Hepatocyte (in vitro differentiated cells): ENCODE results near the gene FAM240A. TPM values are rescaled to one million over a fixed set of nuclear protein-coding genes. Genes with fewer than 3 reads are reported as not detected.
A peak's percentile ranks its signal among the peaks of the same experiment; 100 is the strongest.

Source experiments
- DNase-seq: peaks from one replicate; pipeline ENCODE4 v3.0.0-alpha.2; 2016; ENCODE audit warnings: low spot score
- H2AFZ ChIP-seq: fragments of 200-600 bp; sonication (generic); 2 replicates; pipeline ENCODE4 v1.6.0; 2016; ENCODE audit warnings: antibody characterized with exemption, mild to moderate bottlenecking
- H3K27ac ChIP-seq: fragments of 200-600 bp; sonication (generic); 2 replicates; pipeline ENCODE4 v1.5.1; 2016; ENCODE audit warnings: mild to moderate bottlenecking
- H3K27me3 ChIP-seq: fragments of 200-600 bp; sonication (generic); 2 replicates; pipeline ENCODE4 v1.6.1; 2016
- H3K36me3 ChIP-seq: fragments of 200-600 bp; sonication (generic); replicated peaks from 2 replicates; pipeline ENCODE4 v1.5.1; 2016; ENCODE audit warnings: low read depth; ENCODE audit not compliant: insufficient read depth
- H3K4me1 ChIP-seq: fragments of 200-600 bp; sonication (generic); 2 replicates; pipeline ENCODE4 v1.5.1; 2016; ENCODE audit warnings: mild to moderate bottlenecking, moderate library complexity; ENCODE audit not compliant: insufficient read depth
- H3K4me2 ChIP-seq: fragments of 200-600 bp; sonication (generic); 2 replicates; pipeline ENCODE4 v1.6.0; 2016
- H3K4me3 ChIP-seq: fragments of 200-600 bp; sonication (generic); 2 replicates; pipeline ENCODE4 v1.5.1; 2016; ENCODE audit warnings: mild to moderate bottlenecking
- H3K79me2 ChIP-seq: fragments of 200-600 bp; sonication (generic); 2 replicates; pipeline ENCODE4 v1.6.0; 2017; ENCODE audit warnings: mild to moderate bottlenecking
- H3K9me2 ChIP-seq: fragments of 200-600 bp; sonication (generic); replicated peaks from 2 replicates; pipeline ENCODE4 v1.6.0; 2017; ENCODE audit warnings: mild to moderate bottlenecking; ENCODE audit not compliant: insufficient read depth
- H3K9me3 ChIP-seq: fragments of 200-600 bp; sonication (generic); 2 replicates; pipeline ENCODE4 v1.5.1; 2016; ENCODE audit warnings: low read depth, mild to moderate bottlenecking
- H4K20me1 ChIP-seq: fragments of 200-600 bp; sonication (generic); 2 replicates; pipeline ENCODE4 v1.6.0; 2016; ENCODE audit warnings: mild to moderate bottlenecking; ENCODE audit not compliant: insufficient read depth, poor library complexity, severe bottlenecking
- EZH2 ChIP-seq: fragments of 200-600 bp; sonication (generic); IDR thresholded peaks from 2 replicates; pipeline ENCODE4 v1.6.1; 2016; ENCODE audit warnings: antibody characterized with exemption, mild to moderate bottlenecking, borderline replicate concordance
- EZH2phosphoT487 ChIP-seq: fragments of 200-600 bp; sonication (generic); IDR thresholded peaks from one replicate; pipeline ENCODE4 v1.6.1; 2018; ENCODE audit warnings: antibody characterized with exemption, mild to moderate bottlenecking, low read depth, moderate library complexity; ENCODE audit not compliant: unreplicated experiment, severe bottlenecking
- WGBS: methylation state at CpG from one replicate; pipeline ENCODE4 v1.1.6; 2016; ENCODE audit warnings: low lambda C conversion rate; ENCODE audit errors: missing lambda C conversion rate; 5-methylcytosine and 5-hydroxymethylcytosine counted together
- polyA plus RNA-seq: library from polyadenylated mRNA; unstranded; fragments of >200 nt; fragmentation: Nextera tagmentation; extraction: Ambion mirVana; gene quantifications from 2 replicates; pipeline ENCODE4 v1.2.1, GENCODE V29; 2016
- total RNA-seq: library from RNA; depleted of rRNA; stranded (reverse); fragments of >200 nt; gene quantifications from 2 replicates; pipeline ENCODE4 v1.2.3, GENCODE V29; 2014
- TF ChIP-seq, protein P1 (sequence below): fragments of 200-600 bp; sonication (generic); IDR thresholded peaks from 2 replicates; pipeline ENCODE4 v1.5.1; 2016; ENCODE audit warnings: antibody characterized with exemption, mild to moderate bottlenecking; ENCODE audit not compliant: poor library complexity

Gene FAM240A
- total and polyA plus RNA-seq, 2 experiments from 2014 or later: not detected

DNA sequence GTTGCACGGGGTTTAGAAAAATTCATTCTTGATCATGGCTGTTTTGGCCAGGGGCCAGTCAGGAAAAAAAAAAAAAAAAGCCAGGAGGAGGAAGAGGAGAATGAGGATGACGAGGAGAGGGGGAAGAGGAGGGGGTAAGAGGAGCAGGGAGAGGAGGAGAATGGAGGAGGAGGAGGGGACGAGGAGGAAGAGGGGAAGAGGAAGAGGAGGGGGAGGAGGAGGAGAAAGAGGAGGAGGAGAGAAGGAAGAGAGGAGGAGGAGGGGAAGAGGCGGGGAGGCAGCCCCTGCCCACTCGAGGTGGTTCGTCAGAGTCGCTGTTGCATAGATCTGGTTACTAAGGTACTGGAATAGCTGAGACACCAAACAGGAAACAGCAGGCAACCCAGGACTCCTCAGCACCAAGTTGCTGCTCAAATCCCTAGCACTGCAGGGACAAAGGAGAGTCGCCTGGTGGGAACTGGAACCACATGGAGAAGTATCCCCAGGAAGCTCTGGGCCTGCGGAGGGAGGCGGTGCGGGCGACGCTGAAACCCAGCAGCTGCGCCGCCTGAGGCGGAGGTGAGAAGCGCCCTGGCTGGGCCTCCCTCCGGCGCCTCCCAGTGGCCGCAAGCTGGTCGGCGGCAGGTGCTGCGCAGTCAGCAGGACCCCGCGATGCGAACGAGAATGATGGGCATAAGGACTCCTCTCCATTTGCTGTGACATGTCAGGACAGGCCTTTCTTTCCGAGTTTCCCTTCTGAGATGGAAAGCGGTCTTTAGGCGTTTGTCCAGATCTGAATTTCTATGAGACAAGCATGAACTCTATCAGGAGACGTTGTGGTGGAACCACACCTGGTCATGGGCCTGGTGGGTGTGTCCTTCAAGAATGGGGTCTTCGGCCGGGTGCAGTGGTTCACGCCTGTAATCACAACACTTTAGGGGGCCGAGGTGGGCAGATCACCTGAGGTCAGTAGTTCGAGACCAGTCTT lies 17.5 kb downstream of the FAM240A start:
- Histone ChIP-seq H4K20me1 (no peaks in the 10 kb centered on the region), H3K9me2 (no peaks in the 10 kb centered on the region), H3K27ac (peak overlapping the region; percentile 85), H3K4me1 (peaks cover 56% of the 10 kb centered on the region), H2AFZ (peak overlapping the region; percentile 76), H3K36me3 (no peaks in the 10 kb centered on the region), H3K4me3 (no peak overlapping the region), H3K9me3 (no peaks in the 10 kb centered on the region), H3K4me2 (peak overlapping the region; percentile 64), H3K79me2 (no peaks in the 10 kb centered on the region), H3K27me3 (no peaks in the 10 kb centered on the region)
- 20% methylated on average over 31 of the region's 36 CpGs for WGBS
- DNase-seq: peak; percentile 94
- TF ChIP-seq EZH2 (no peak), EZH2phosphoT487 (no peak)
- TF ChIP-seq, protein P1, sequence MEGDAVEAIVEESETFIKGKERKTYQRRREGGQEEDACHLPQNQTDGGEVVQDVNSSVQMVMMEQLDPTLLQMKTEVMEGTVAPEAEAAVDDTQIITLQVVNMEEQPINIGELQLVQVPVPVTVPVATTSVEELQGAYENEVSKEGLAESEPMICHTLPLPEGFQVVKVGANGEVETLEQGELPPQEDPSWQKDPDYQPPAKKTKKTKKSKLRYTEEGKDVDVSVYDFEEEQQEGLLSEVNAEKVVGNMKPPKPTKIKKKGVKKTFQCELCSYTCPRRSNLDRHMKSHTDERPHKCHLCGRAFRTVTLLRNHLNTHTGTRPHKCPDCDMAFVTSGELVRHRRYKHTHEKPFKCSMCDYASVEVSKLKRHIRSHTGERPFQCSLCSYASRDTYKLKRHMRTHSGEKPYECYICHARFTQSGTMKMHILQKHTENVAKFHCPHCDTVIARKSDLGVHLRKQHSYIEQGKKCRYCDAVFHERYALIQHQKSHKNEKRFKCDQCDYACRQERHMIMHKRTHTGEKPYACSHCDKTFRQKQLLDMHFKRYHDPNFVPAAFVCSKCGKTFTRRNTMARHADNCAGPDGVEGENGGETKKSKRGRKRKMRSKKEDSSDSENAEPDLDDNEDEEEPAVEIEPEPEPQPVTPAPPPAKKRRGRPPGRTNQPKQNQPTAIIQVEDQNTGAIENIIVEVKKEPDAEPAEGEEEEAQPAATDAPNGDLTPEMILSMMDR: peak; percentile 90

DNA sequence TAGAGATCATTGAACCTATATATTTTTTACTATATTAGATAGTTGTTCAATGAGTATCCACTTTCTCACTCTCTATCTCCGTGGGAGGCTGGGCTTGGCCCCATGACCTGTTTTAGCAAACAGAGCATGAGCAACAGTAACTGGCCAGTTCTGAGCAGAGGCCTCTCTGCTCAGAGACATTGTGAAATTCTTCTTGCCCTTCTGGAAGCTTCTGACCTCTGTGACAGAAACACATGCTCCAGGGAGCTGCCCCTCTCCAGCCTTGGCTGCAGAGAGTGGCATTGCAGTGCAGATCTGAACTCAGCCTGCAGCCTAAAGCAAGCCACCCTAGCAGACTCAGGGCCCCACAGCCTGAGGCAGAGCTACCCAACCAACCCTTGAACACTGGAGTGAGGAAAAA lies 20.5 kb downstream of the FAM240A start:
- WGBS: 38% methylated on average over 1 of the region's 1 CpG
- no peak overlapping the region for H2AFZ ChIP-seq

DNA sequence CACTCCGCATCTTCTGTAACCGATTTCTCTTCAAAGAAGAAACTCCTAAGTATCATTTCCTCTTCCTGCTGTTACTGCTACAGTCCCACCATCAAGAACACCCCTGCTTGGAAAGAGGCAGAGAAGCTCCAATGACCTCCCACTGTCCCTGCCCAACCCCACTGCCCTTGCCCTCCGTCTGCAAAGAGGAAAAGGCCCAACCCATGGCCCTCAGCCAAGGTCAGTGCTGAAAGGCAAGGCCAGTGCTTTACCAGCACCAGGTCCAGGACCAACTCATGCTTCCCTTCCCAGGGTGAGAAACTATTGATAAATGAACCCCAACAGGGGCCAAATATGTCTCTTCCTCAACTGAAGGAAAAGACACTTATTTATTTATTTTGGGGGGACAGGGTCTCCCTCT lies 22.5 kb downstream of the FAM240A start:
- peaks cover 13% of the 10 kb centered on the region for H3K4me1 ChIP-seq
- TF ChIP-seq, protein P1: no peak
- no peak for TF ChIP-seq EZH2phosphoT487
- no peak for TF ChIP-seq EZH2
- no peaks in the 10 kb centered on the region for H4K20me1 ChIP-seq
- WGBS: 91% methylated on average over 3 of the region's 3 CpGs
- H3K9me2 ChIP-seq: no peaks in the 10 kb centered on the region
- H3K4me2 ChIP-seq: no peak overlapping the region
- no peaks in the 10 kb centered on the region for H3K27me3 ChIP-seq
- no peak overlapping the region for H2AFZ ChIP-seq
- no peaks in the 10 kb centered on the region for H3K9me3 ChIP-seq
- DNase-seq: no peak
- no peak overlapping the region for H3K27ac ChIP-seq
- no peaks in the 10 kb centered on the region for H3K36me3 ChIP-seq
- H3K79me2 ChIP-seq: no peaks in the 10 kb centered on the region
- H3K4me3 ChIP-seq: no peak overlapping the region

More for the DNA sequence above, 20.5 kb downstream of the FAM240A start:
- H3K27ac ChIP-seq: no peak overlapping the region
- H4K20me1 ChIP-seq: no peaks in the 10 kb centered on the region
- H3K4me1 ChIP-seq: peaks cover 29% of the 10 kb centered on the region
- TF ChIP-seq EZH2 (no peak), EZH2phosphoT487 (no peak)
- TF ChIP-seq, protein P1: no peak
- no peaks in the 10 kb centered on the region for H3K9me3 ChIP-seq
- H3K4me2 ChIP-seq: no peak overlapping the region
- H3K9me2 ChIP-seq: no peaks in the 10 kb centered on the region
- H3K79me2 ChIP-seq: no peaks in the 10 kb centered on the region
- H3K4me3 ChIP-seq: no peak overlapping the region
- peak; percentile 56 for DNase-seq
- no peaks in the 10 kb centered on the region for H3K36me3 ChIP-seq
- no peaks in the 10 kb centered on the region for H3K27me3 ChIP-seq
